ENCODE measurements around the gene KRT2. TPM values are rescaled to one million over a fixed set of nuclear protein-coding genes. Genes with fewer than 3 reads are reported as not detected.

Gene KRT2
- total RNA-seq, 1 experiment from 2014 or later: not detected

DNA sequence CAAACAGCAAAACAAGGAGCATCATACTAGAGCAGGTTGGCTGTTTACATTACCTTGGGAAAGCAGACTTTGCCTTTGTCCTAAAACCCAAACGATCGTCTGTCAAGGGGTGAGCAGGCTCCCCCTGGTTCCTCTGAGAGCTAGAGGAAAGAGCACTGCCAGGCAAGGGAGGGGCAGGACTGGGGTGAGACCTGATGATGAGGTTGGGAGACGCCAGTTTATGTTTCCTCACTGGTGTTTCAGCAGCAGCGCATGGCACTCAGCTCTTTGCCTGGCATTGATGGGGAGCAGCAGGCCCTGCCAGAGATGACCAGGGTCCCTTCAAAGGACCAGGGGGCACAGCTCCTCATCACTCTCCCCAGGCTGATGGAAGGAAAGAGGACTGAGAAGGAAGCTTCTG lies 7.9 kb upstream of the KRT2 start:
- ChIA-PET POLR2A (interaction anchor here (0.5 kb wide), 1 partner anchor 223 kb away, joined by 5 read pairs; no protein-coding TSS in a partner anchor), CTCF (interaction anchor here (0.8 to 1.9 kb wide), 4 partner anchors 15 to 211 kb away, joined by 3 to 5 read pairs (median 4); no protein-coding TSS in a partner anchor)
- no peak for DNase-seq (ENCODE audit: low spot score)
- no peak for TF ChIP-seq ZMAT4 (CRISPR knock-in tag; IDR thresholded peaks at IDR 0.05)
- TF ChIP-seq, protein P1, sequence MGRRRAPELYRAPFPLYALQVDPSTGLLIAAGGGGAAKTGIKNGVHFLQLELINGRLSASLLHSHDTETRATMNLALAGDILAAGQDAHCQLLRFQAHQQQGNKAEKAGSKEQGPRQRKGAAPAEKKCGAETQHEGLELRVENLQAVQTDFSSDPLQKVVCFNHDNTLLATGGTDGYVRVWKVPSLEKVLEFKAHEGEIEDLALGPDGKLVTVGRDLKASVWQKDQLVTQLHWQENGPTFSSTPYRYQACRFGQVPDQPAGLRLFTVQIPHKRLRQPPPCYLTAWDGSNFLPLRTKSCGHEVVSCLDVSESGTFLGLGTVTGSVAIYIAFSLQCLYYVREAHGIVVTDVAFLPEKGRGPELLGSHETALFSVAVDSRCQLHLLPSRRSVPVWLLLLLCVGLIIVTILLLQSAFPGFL (CRISPR knock-in tag; IDR thresholded peaks at IDR 0.05; ENCODE audit: borderline replicate concordance): no peak
- TF ChIP-seq FOXK1 (CRISPR knock-in tag; IDR thresholded peaks at IDR 0.05): no peak
- TF ChIP-seq MAX (CRISPR knock-in tag; IDR thresholded peaks at IDR 0.05): no peak
- TF ChIP-seq, protein P2, sequence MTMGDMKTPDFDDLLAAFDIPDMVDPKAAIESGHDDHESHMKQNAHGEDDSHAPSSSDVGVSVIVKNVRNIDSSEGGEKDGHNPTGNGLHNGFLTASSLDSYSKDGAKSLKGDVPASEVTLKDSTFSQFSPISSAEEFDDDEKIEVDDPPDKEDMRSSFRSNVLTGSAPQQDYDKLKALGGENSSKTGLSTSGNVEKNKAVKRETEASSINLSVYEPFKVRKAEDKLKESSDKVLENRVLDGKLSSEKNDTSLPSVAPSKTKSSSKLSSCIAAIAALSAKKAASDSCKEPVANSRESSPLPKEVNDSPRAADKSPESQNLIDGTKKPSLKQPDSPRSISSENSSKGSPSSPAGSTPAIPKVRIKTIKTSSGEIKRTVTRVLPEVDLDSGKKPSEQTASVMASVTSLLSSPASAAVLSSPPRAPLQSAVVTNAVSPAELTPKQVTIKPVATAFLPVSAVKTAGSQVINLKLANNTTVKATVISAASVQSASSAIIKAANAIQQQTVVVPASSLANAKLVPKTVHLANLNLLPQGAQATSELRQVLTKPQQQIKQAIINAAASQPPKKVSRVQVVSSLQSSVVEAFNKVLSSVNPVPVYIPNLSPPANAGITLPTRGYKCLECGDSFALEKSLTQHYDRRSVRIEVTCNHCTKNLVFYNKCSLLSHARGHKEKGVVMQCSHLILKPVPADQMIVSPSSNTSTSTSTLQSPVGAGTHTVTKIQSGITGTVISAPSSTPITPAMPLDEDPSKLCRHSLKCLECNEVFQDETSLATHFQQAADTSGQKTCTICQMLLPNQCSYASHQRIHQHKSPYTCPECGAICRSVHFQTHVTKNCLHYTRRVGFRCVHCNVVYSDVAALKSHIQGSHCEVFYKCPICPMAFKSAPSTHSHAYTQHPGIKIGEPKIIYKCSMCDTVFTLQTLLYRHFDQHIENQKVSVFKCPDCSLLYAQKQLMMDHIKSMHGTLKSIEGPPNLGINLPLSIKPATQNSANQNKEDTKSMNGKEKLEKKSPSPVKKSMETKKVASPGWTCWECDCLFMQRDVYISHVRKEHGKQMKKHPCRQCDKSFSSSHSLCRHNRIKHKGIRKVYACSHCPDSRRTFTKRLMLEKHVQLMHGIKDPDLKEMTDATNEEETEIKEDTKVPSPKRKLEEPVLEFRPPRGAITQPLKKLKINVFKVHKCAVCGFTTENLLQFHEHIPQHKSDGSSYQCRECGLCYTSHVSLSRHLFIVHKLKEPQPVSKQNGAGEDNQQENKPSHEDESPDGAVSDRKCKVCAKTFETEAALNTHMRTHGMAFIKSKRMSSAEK (CRISPR knock-in tag; IDR thresholded peaks at IDR 0.05; ENCODE audit: borderline replicate concordance): no peak
- Mint-ChIP-seq H3K4me1 (no peaks in the 10 kb centered on the region), H3K36me3 (no peaks in the 10 kb centered on the region), H3K27ac (no peak overlapping the region), H3K9me3 (no peaks in the 10 kb centered on the region), H3K27me3 (ENCODE audit: low read depth) (no peaks in the 10 kb centered on the region), H3K4me3 (no peak overlapping the region)
- no peak for ATAC-seq

DNA sequence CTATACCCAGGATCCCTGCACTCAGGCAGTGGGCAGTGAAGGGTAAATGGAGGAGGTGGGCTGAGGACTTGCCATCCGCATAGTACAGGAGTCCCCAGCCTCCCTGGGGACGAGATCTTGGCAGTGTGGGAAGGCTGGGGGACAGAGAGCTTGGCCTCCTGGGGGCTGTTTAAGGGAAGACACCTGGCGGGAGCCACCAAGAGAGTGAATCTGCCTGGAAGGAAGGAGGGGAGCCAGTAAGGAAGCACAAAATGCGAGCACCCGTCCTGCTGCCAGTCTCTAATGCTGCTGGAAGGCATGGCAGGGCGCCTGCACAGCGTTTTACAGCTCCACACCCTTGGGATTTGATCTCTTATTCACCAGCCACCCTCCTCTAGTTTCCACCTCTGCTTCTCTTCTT lies 7.4 kb upstream of the KRT2 start:
- Mint-ChIP-seq H3K36me3 (no peaks in the 10 kb centered on the region), H3K27ac (no peak overlapping the region), H3K27me3 (ENCODE audit: low read depth) (no peaks in the 10 kb centered on the region), H3K4me3 (no peak overlapping the region), H3K9me3 (no peaks in the 10 kb centered on the region), H3K4me1 (no peaks in the 10 kb centered on the region)
- ChIA-PET CTCF (interaction anchor here (0.8 to 1.9 kb wide), 4 partner anchors 16 to 211 kb away, joined by 3 to 5 read pairs (median 4); no protein-coding TSS in a partner anchor), POLR2A (no interaction called here)
- DNase-seq (ENCODE audit: low spot score) (no peak), ATAC-seq (no peak)
- TF ChIP-seq MYBL2 (CRISPR knock-in tag; IDR thresholded peaks at IDR 0.05) (no peak), RELA (CRISPR knock-in tag; IDR thresholded peaks at IDR 0.05; ENCODE audit: borderline replicate concordance) (no peak), ETV6 (CRISPR knock-in tag; IDR thresholded peaks at IDR 0.05) (no peak), ELF4 (CRISPR knock-in tag; IDR thresholded peaks at IDR 0.05; ENCODE audit: low read depth) (no peak), TP53 (CRISPR knock-in tag; IDR thresholded peaks at IDR 0.05) (no peak), IRF1 (CRISPR knock-in tag; IDR thresholded peaks at IDR 0.05) (no peak), IRF2 (CRISPR knock-in tag; IDR thresholded peaks at IDR 0.05; ENCODE audit: borderline replicate concordance, low read depth) (no peak)
- TF ChIP-seq, protein P3, sequence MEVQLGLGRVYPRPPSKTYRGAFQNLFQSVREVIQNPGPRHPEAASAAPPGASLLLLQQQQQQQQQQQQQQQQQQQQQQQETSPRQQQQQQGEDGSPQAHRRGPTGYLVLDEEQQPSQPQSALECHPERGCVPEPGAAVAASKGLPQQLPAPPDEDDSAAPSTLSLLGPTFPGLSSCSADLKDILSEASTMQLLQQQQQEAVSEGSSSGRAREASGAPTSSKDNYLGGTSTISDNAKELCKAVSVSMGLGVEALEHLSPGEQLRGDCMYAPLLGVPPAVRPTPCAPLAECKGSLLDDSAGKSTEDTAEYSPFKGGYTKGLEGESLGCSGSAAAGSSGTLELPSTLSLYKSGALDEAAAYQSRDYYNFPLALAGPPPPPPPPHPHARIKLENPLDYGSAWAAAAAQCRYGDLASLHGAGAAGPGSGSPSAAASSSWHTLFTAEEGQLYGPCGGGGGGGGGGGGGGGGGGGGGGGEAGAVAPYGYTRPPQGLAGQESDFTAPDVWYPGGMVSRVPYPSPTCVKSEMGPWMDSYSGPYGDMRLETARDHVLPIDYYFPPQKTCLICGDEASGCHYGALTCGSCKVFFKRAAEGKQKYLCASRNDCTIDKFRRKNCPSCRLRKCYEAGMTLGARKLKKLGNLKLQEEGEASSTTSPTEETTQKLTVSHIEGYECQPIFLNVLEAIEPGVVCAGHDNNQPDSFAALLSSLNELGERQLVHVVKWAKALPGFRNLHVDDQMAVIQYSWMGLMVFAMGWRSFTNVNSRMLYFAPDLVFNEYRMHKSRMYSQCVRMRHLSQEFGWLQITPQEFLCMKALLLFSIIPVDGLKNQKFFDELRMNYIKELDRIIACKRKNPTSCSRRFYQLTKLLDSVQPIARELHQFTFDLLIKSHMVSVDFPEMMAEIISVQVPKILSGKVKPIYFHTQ (CRISPR knock-in tag; IDR thresholded peaks at IDR 0.05): no peak
- TF ChIP-seq, protein P4, sequence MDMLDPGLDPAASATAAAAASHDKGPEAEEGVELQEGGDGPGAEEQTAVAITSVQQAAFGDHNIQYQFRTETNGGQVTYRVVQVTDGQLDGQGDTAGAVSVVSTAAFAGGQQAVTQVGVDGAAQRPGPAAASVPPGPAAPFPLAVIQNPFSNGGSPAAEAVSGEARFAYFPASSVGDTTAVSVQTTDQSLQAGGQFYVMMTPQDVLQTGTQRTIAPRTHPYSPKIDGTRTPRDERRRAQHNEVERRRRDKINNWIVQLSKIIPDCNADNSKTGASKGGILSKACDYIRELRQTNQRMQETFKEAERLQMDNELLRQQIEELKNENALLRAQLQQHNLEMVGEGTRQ (CRISPR knock-in tag; IDR thresholded peaks at IDR 0.05): no peak
- TF ChIP-seq, protein P5, sequence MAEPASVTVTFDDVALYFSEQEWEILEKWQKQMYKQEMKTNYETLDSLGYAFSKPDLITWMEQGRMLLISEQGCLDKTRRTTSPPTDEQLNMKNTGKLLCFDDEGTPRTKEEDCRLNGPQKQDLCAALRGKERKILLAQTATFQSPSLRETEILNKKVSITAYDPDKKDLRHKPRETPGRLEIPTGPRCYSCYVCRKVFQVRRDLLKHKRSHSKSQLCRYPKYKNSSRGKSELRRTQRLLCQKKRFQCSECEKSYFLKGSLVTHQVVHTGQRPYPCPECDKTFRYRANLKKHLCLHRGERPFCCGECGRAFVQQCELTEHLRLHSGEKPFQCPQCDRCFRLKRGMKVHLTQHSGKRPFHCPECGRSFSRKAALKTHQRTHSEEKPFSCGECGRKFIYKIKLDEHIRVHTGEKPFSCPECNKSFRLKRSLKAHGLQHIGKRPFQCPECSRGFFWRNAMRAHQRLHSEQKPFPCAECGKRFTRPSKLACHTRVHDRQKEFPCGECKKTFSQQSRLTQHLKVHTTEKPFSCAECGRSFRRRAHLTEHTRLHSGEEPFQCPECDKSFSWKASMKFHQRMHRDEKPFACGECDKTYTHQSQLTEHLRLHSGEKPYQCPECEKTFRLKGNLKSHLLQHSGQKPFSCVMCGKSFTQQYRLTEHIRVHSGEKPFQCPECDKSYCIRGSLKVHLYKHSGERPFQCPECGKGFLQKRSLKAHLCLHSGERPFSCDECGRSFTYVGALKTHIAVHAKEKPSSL (CRISPR knock-in tag; conservative IDR thresholded peaks at IDR 0.05): no peak
